IMR-90 (cell line): Measurements from ENCODE around the gene FKBP10. TPM values are rescaled to one million over a fixed set of nuclear protein-coding genes. Genes with fewer than 3 reads are reported as not detected.

Source experiments
- ATAC-seq: fragments of 200-7000 bp; cut with Tn5 transposase; 2 replicates; pipeline ENCODE4 v1.9.1; 2020; ENCODE audit warnings: low read depth, mild to moderate bottlenecking, moderate library complexity
- BruUV-seq: library from RNA; stranded (reverse); fragments of 400-500 nt; replicated peaks from 2 replicates; lab custom pipeline; 2021; lab: Mats Ljungman, UMichigan
- CTCF ChIA-PET: fragments of 300-600 bp; formaldehyde crosslinking; extraction: SDS; loops from one replicate; lab custom pipeline; 2021; ENCODE audit warnings: antibody characterized with exemption; lab: Yijun Ruan, JAX
- POLR2A ChIA-PET: fragments of 300-600 bp; sonication (Branson Sonifier 250); formaldehyde crosslinking; loops from one replicate; lab custom pipeline; 2022; ENCODE audit warnings: antibody characterized with exemption; ENCODE audit not compliant: unreplicated experiment; lab: Charles Lee
- DNase-seq: peaks from one replicate; pipeline ENCODE4 v3.0.0; 2013
- H2AFZ ChIP-seq: replicated peaks from 2 replicates; pipeline ENCODE3; 2013; ENCODE audit warnings: low read length, mild to moderate bottlenecking; ENCODE audit not compliant: poor library complexity
- H2AK5ac ChIP-seq: 2 replicates; pipeline ENCODE4 v1.6.1; 2013; ENCODE audit warnings: low read depth, low read length, inconsistent platforms
- H2AK9ac ChIP-seq: replicated peaks from 2 replicates; pipeline ENCODE3; 2013; ENCODE audit warnings: mild to moderate bottlenecking, low read depth, low read length, moderate library complexity; ENCODE audit not compliant: poor library complexity
- H2BK120ac ChIP-seq: 2 replicates; pipeline ENCODE4 v1.6.1; 2013; ENCODE audit warnings: low read depth, low read length, inconsistent platforms
- H2BK15ac ChIP-seq: 3 replicates; pipeline ENCODE4 v1.6.1; 2013; ENCODE audit warnings: low read depth, low read length, inconsistent platforms
- H2BK20ac ChIP-seq: 2 replicates; pipeline ENCODE4 v1.6.1; 2013; ENCODE audit warnings: low read depth, mild to moderate bottlenecking, inconsistent platforms, low read length, moderate library complexity
- H2BK5ac ChIP-seq: 2 replicates; pipeline ENCODE4 v1.6.1; 2013; ENCODE audit warnings: mild to moderate bottlenecking, low read depth, low read length, inconsistent platforms; ENCODE audit not compliant: poor library complexity, severe bottlenecking
- H3K14ac ChIP-seq: replicated peaks from 2 replicates; pipeline ENCODE4 v1.6.1; 2013; ENCODE audit warnings: low read depth, low read length, inconsistent platforms
- H3K18ac ChIP-seq: 2 replicates; pipeline ENCODE4 v1.6.1; 2013; ENCODE audit warnings: low read depth, low read length, control low read depth
- H3K23ac ChIP-seq: 2 replicates; pipeline ENCODE4 v1.6.1; 2013; ENCODE audit warnings: low read depth, low read length, inconsistent platforms
- H3K27ac ChIP-seq: 2 replicates; pipeline ENCODE4 v1.5.1; 2013; ENCODE audit warnings: mild to moderate bottlenecking, control low read depth, low read length; ENCODE audit not compliant: insufficient read depth
- H3K27me3 ChIP-seq: 2 replicates; pipeline ENCODE4 v1.6.1; 2013; ENCODE audit warnings: low read length; ENCODE audit not compliant: control insufficient read depth, insufficient read depth
- H3K36me3 ChIP-seq: 2 replicates; pipeline ENCODE4 v1.6.1; 2013; ENCODE audit warnings: low read length, mixed read lengths; ENCODE audit not compliant: control insufficient read depth, insufficient read depth
- H3K4ac ChIP-seq: 2 replicates; pipeline ENCODE4 v1.6.1; 2013; ENCODE audit warnings: low read depth, low read length, inconsistent platforms
- H3K4me1 ChIP-seq: 2 replicates; pipeline ENCODE4 v1.6.1; 2013; ENCODE audit warnings: low read length, mixed read lengths; ENCODE audit not compliant: control insufficient read depth, insufficient read depth
- H3K4me2 ChIP-seq: 2 replicates; pipeline ENCODE4 v1.6.1; 2013; ENCODE audit warnings: low read depth, mild to moderate bottlenecking, control low read depth, low read length, moderate library complexity
- H3K4me3 ChIP-seq: 2 replicates; pipeline ENCODE4 v1.5.1; 2013; ENCODE audit warnings: low read depth, mild to moderate bottlenecking, control low read depth, low read length, moderate library complexity; ENCODE audit not compliant: insufficient read depth
- H3K56ac ChIP-seq: 2 replicates; pipeline ENCODE4 v1.6.1; 2013; ENCODE audit warnings: low read length, inconsistent platforms; ENCODE audit not compliant: insufficient read depth; ENCODE audit errors: extremely low read depth
- H3K79me1 ChIP-seq, 2 experiments: 2 replicates each; pipeline ENCODE4 v1.6.1; 2013; ENCODE audit warnings: low read length in 2 of 2, inconsistent platforms in 1 of 2, low read depth in 1 of 2
- H3K9ac ChIP-seq: 2 replicates; pipeline ENCODE4 v1.6.1; 2013; ENCODE audit warnings: low read depth, low read length, control low read depth
- H3K9me1 ChIP-seq: 2 replicates; pipeline ENCODE4 v1.6.1; 2013; ENCODE audit warnings: low read length, inconsistent platforms; ENCODE audit not compliant: insufficient read depth
- H3K9me3 ChIP-seq: 2 replicates; pipeline ENCODE4 v1.6.1; 2013; ENCODE audit warnings: low read length; ENCODE audit not compliant: control insufficient read depth, insufficient read depth
- H4K20me1 ChIP-seq: 2 replicates; pipeline ENCODE4 v1.6.1; 2013; ENCODE audit warnings: low read length, inconsistent platforms; ENCODE audit not compliant: insufficient read depth
- H4K5ac ChIP-seq: 2 replicates; pipeline ENCODE4 v1.6.1; 2013; ENCODE audit warnings: mild to moderate bottlenecking, low read depth, low read length, control low read depth
- H4K8ac ChIP-seq, 2 experiments: 2 replicates each; pipeline ENCODE4 v1.6.1; 2013; ENCODE audit warnings: low read depth in 2 of 2, low read length in 2 of 2, control low read depth in 1 of 2, inconsistent platforms in 1 of 2
- H4K91ac ChIP-seq: 2 replicates; pipeline ENCODE4 v1.6.1; 2013; ENCODE audit warnings: low read depth, low read length, inconsistent platforms; ENCODE audit not compliant: insufficient read depth
- CEBPB ChIP-seq: IDR thresholded peaks from 2 replicates; pipeline ENCODE4 v1.6.1; 2012; ENCODE audit warnings: low read depth, low read length, improper control_type of control experiment
- CHD1 ChIP-seq: IDR thresholded peaks from 2 replicates; pipeline ENCODE4 v1.6.1; 2012; ENCODE audit warnings: low read depth, low read length, improper control_type of control experiment
- CTCF ChIP-seq: conservative IDR thresholded peaks from 2 replicates; pipeline ENCODE4 v1.5.1; 2012; ENCODE audit warnings: mild to moderate bottlenecking, low read depth, low read length, improper control_type of control experiment
- FOS ChIP-seq: fragments of 150-350 bp; IDR thresholded peaks from 2 replicates; pipeline ENCODE4 v1.6.1; 2016; ENCODE audit warnings: low read depth, low read length
- MAFK ChIP-seq: IDR thresholded peaks from 2 replicates; pipeline ENCODE4 v1.6.1; 2012; ENCODE audit warnings: low read depth, low read length, improper control_type of control experiment
- MAZ ChIP-seq: IDR thresholded peaks from 2 replicates; pipeline ENCODE4 v1.6.1; 2012; ENCODE audit warnings: low read depth, mild to moderate bottlenecking, low read length, improper control_type of control experiment, moderate library complexity, borderline replicate concordance
- MXI1 ChIP-seq: IDR thresholded peaks from 2 replicates; pipeline ENCODE4 v1.6.1; 2012; ENCODE audit warnings: low read depth, mild to moderate bottlenecking, low read length, moderate library complexity, borderline replicate concordance
- NFE2L2 ChIP-seq: fragments of 150-350 bp; IDR thresholded peaks from 2 replicates; pipeline ENCODE4 v1.6.1; 2016; ENCODE audit warnings: low read depth, mild to moderate bottlenecking, low read length
- POLR2A ChIP-seq: IDR thresholded peaks from 2 replicates; pipeline ENCODE4 v1.6.1; 2012; ENCODE audit warnings: mild to moderate bottlenecking, low read depth, low read length
- RAD21 ChIP-seq: IDR thresholded peaks from 2 replicates; pipeline ENCODE4 v1.6.1; 2012; ENCODE audit warnings: low read length, improper control_type of control experiment
- RCOR1 ChIP-seq: IDR thresholded peaks from 2 replicates; pipeline ENCODE4 v1.6.1; 2012; ENCODE audit warnings: mild to moderate bottlenecking, low read length, improper control_type of control experiment; ENCODE audit not compliant: insufficient replicate concordance
- RFX5 ChIP-seq: IDR thresholded peaks from 2 replicates; pipeline ENCODE4 v1.8.0; 2012; ENCODE audit warnings: low read depth, mild to moderate bottlenecking, low read length, moderate library complexity
- SMC3 ChIP-seq: fragments of 150-350 bp; IDR thresholded peaks from 2 replicates; pipeline ENCODE4 v1.6.1; 2016; ENCODE audit warnings: low read depth, mild to moderate bottlenecking, antibody characterized with exemption, low read length, moderate library complexity
- USF2 ChIP-seq: fragments of 150-350 bp; IDR thresholded peaks from 2 replicates; pipeline ENCODE4 v1.6.1; 2017; ENCODE audit warnings: mild to moderate bottlenecking, antibody characterized with exemption, low read length, low read depth
- WGBS, 2 experiments: methylation state at CpG; one replicate each; pipeline versions ENCODE4 v1.1.5 to v1.1.7; 2013; ENCODE audit warnings: missing lambda C conversion rate in 2 of 2; ENCODE audit not compliant: insufficient read length in 1 of 2; ENCODE audit errors: extremely low coverage in 2 of 2; 5-methylcytosine and 5-hydroxymethylcytosine counted together
- dilution Hi-C: fragments of 300-500 bp; cut with HindIII; formaldehyde crosslinking; loops from one replicate; pipeline ENCODE4 v1.14.3; 2018; ENCODE audit warnings: low sequenced_read_pairs; ENCODE audit not compliant: unreplicated experiment
- in situ Hi-C: fragments of 300-500 bp; cut with MboI; formaldehyde crosslinking; loops from 3 replicates; pipeline ENCODE4 v1.14.3; 2019; ENCODE audit warnings: low sequenced_read_pairs, inconsistent platforms, mixed read lengths
- intact Hi-C: fragments of 100-400 bp; cut with micrococcal nuclease; formaldehyde crosslinking; loops from 2 replicates; pipeline ENCODE4 v1.10.0; 2022
- polyA plus RNA-seq, 3 experiments: library from polyadenylated mRNA; depleted of rRNA; stranded (reverse); fragments of >200 nt; gene quantifications; 2 replicates each; pipeline ENCODE4 v1.2.3, GENCODE V29; 2012; ENCODE audit warnings: low replicate concordance in 1 of 3
- total RNA-seq: library from RNA; depleted of rRNA; stranded (reverse); fragments of >200 nt; gene quantifications from 2 replicates; pipeline ENCODE4 v1.2.3, GENCODE V29; 2012

Gene FKBP10
- total and polyA plus RNA-seq, 2 of the 4 experiments (the other 2 are of a cell fraction): 170 to 984 TPM

GRCh38 chr17:41786227-41787020, 26.4 kb upstream of the FKBP10 start, which contains the start of gene JUP:
JUP (minus strand) TSS chr17:41786711; CDS start chr17:41771854, 14,857 bp downstream.
- peaks cover 4 to 39% of the 10 kb centered on the region in 2 experiments; a peak in 3 of 4 replicates for H3K79me1 ChIP-seq
- no peak within 1 kb of the TSS for H3K56ac ChIP-seq
- H3K36me3 ChIP-seq: 0 out of 2 replicates have a peak, but pooled peaks cover 2% of the 10 kb centered on the region
- no peaks in the 10 kb centered on the region for H3K9me3 ChIP-seq
- peak within 1 kb of the TSS; percentile 2; the same call in 1 of the 2 replicates for H2BK120ac ChIP-seq
- H2BK20ac ChIP-seq: no peak within 1 kb of the TSS
- peaks cover 13% of the 10 kb centered on the region; the same call in 1 of the 2 replicates for H4K20me1 ChIP-seq
- BruUV-seq: no TSS peak
- in situ Hi-C loops (no loop called here), dilution Hi-C loops (no loop called here), intact Hi-C loops (no loop called here)
- H2AK5ac ChIP-seq: peak within 1 kb of the TSS; percentile 84
- H2AFZ ChIP-seq: peak within 1 kb of the TSS; percentile 80
- H3K27me3 ChIP-seq: 0 out of 2 replicates have a peak, but pooled peaks cover 2% of the 10 kb centered on the region
- H2BK5ac ChIP-seq: no peak within 1 kb of the TSS
- H3K14ac ChIP-seq: peak within 1 kb of the TSS; percentile 85
- H3K4me3 ChIP-seq: peak within 1 kb of the TSS; percentile 55
- ChIA-PET CTCF (interaction anchor here (0.7 to 1.4 kb wide), 9 partner anchors 9 to 51 kb away, joined by 3 to 12 read pairs (median 3); no protein-coding TSS in a partner anchor), POLR2A (interaction anchor here (0.9 to 1.4 kb wide), 3 partner anchors 9 to 97 kb away, joined by 3 to 6 read pairs (median 4); no protein-coding TSS in a partner anchor)
- H3K27ac ChIP-seq: peak within 1 kb of the TSS; percentile 26
- peak within 1 kb of the TSS in 1 of 2 experiments; percentile 86; a peak in 2 of 4 replicates for H4K8ac ChIP-seq
- DNase-seq (peak; percentile 99), ATAC-seq (peak; percentile 99)
- peak within 1 kb of the TSS; percentile 72 for H4K5ac ChIP-seq
- peak within 1 kb of the TSS; percentile 26; the same call in 1 of the 2 replicates for H4K91ac ChIP-seq
- H3K4me2 ChIP-seq: peak within 1 kb of the TSS; percentile 97
- H3K9me1 ChIP-seq: 0 out of 2 replicates have a peak, but pooled peaks cover 2% of the 10 kb centered on the region
- peak within 1 kb of the TSS; percentile 48 for H3K4ac ChIP-seq
- H3K9ac ChIP-seq: peak within 1 kb of the TSS; percentile 66
- WGBS, 2 experiments: 1% methylated on average over 33 of the region's 79 CpGs; no CpG with 5 or more reads in 1 of the 2 experiments
- H3K23ac ChIP-seq: peak within 1 kb of the TSS; percentile 2; the same call in 1 of the 2 replicates
- H3K18ac ChIP-seq: peak within 1 kb of the TSS; percentile 28; the same call in 1 of the 2 replicates
- H2AK9ac ChIP-seq: peak within 1 kb of the TSS; percentile 94
- peaks cover 20% of the 10 kb centered on the region for H3K4me1 ChIP-seq
- peak within 1 kb of the TSS; percentile 47; the same call in 1 of the 3 replicates for H2BK15ac ChIP-seq
- TF ChIP-seq FOS: peak; percentile 57; the same call in 1 of the 2 replicates
- peak; percentile 41; the same call in 1 of the 2 replicates for TF ChIP-seq MXI1
- TF ChIP-seq USF2: no peak
- TF ChIP-seq CEBPB: no peak
- TF ChIP-seq CTCF: peak; percentile 52
- peak; percentile 8; the same call in 1 of the 2 replicates for TF ChIP-seq RAD21
- TF ChIP-seq RCOR1: peak; percentile 39
- TF ChIP-seq MAZ: peak; percentile 5; the same call in 1 of the 2 replicates
- TF ChIP-seq MAFK: no peak
- no peak for TF ChIP-seq SMC3
- no peak for TF ChIP-seq RFX5
- peak; percentile 86 for TF ChIP-seq POLR2A
- TF ChIP-seq NFE2L2: no peak
- TF ChIP-seq CHD1: no peak
